Measurements from ENCODE around the gene ZNF467.
A peak's percentile ranks its signal among the peaks of the same experiment; 100 is the strongest.

The ZNF467 gene, protein sequence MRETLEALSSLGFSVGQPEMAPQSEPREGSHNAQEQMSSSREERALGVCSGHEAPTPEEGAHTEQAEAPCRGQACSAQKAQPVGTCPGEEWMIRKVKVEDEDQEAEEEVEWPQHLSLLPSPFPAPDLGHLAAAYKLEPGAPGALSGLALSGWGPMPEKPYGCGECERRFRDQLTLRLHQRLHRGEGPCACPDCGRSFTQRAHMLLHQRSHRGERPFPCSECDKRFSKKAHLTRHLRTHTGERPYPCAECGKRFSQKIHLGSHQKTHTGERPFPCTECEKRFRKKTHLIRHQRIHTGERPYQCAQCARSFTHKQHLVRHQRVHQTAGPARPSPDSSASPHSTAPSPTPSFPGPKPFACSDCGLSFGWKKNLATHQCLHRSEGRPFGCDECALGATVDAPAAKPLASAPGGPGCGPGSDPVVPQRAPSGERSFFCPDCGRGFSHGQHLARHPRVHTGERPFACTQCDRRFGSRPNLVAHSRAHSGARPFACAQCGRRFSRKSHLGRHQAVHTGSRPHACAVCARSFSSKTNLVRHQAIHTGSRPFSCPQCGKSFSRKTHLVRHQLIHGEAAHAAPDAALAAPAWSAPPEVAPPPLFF

DNA sequence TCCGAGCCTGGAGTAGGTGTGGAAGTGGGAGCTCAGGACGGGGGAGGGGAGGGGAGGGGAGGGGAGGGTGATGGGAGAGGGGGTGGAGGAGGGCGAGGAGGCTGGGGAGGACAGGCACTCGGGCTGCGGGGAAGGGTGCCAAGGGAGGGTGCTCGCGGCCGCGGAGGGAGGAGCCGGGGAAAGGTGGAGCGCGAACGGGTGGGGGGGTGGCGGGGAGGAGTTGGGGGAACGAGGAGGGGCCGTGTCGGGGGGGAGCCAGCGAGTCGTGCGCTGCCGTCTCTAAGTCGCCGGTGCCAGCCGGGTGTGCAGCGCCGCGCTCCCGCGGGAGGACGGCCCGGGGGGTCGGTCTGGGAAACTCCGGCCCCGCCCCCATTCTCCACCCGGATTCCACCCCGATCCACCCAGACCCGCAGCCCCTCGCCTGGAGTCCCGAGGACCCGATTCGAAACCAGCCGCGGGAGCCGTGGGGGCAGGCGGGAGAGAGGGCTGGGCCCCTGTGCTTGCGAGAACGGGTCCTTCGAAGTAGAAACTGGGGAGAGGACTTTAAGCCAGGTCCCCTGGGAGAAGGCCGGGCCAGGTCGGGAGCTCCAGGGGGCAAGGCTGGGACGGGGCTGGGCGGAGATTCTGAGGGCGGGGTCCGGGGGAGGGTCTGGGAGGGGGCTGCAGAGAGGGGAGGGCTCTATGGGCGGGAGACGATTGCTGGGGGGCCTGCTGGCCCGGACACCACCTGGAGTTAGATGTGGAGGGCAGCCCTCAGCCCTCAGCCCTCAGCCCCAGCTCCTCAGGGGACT lies at the start of gene ZNF467:
TSS of gene ZNF467 (minus strand) at position 143 of the 791 bp plus-strand sequence. CDS start 2,556 bp downstream, outside the sequence.
- no peaks in the 10 kb centered on the region for H3K9me3 ChIP-seq (ENCODE audit: control insufficient read depth, insufficient read depth, low read length)
- H3K27me3 ChIP-seq (ENCODE audit: control insufficient read depth, insufficient read depth, low read length) = peaks cover 37% of the 10 kb centered on the region
- no peak within 1 kb of the TSS for H3K27ac ChIP-seq (ENCODE audit: low read length)
- no peaks in the 10 kb centered on the region for H3K36me3 ChIP-seq (ENCODE audit: control insufficient read depth, insufficient read depth, low read length)
- no CpG with 5 or more reads among the region's 57 CpGs for WGBS (ENCODE audit: insufficient coverage, insufficient read length)
- DNase-seq (ENCODE audit: low read depth, low spot score) = no peak
- peak within 1 kb of the TSS; percentile 54 for H3K4me3 ChIP-seq (ENCODE audit: low read length)
- H3K4me1 ChIP-seq (ENCODE audit: control insufficient read depth, insufficient read depth, low read length) = 0 out of 2 replicates have a peak, but pooled peaks cover 2% of the 10 kb centered on the region

DNA sequence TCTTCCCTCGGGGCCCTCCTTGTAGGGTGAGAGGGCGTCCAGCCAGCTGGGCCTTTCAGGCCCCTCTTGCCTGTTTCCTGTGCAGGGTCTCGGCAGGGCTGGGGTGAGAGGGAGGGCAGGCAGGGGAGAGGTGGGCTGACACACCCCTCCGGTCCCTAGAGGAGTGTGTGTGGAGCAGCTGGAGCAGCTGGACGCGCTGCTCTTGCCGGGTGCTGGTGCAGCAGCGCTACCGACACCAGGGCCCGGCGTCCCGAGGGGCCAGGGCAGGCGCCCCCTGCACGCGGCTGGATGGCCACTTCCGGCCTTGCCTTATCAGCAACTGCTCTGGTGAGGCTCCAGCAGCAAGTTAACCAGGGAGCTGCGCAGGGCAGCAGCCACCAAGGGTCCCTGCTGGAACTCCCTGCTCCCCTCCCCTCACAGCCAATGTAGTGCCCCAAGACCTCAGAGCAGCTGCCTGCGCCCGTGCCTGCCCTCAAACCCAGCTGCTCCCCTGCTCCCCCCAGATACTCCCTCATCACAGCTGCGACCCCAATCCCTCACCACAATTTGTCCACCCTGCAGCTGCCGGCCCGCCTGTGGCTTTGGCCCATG lies 49.1 kb upstream of the ZNF467 start:
- no peaks in the 10 kb centered on the region for H3K9me3 ChIP-seq (ENCODE audit: control insufficient read depth, insufficient read depth, low read length)
- no peak overlapping the region for H3K27ac ChIP-seq (ENCODE audit: low read length)
- H3K4me1 ChIP-seq (ENCODE audit: control insufficient read depth, insufficient read depth, low read length) = no peaks in the 10 kb centered on the region
- DNase-seq (ENCODE audit: low read depth, low spot score) = no peak
- no peak overlapping the region for H3K4me3 ChIP-seq (ENCODE audit: low read length)
- no peaks in the 10 kb centered on the region for H3K36me3 ChIP-seq (ENCODE audit: control insufficient read depth, insufficient read depth, low read length)
- WGBS (ENCODE audit: insufficient coverage, insufficient read length) = no CpG with 5 or more reads among the region's 22 CpGs
- no peaks in the 10 kb centered on the region for H3K27me3 ChIP-seq (ENCODE audit: control insufficient read depth, insufficient read depth, low read length)

DNA sequence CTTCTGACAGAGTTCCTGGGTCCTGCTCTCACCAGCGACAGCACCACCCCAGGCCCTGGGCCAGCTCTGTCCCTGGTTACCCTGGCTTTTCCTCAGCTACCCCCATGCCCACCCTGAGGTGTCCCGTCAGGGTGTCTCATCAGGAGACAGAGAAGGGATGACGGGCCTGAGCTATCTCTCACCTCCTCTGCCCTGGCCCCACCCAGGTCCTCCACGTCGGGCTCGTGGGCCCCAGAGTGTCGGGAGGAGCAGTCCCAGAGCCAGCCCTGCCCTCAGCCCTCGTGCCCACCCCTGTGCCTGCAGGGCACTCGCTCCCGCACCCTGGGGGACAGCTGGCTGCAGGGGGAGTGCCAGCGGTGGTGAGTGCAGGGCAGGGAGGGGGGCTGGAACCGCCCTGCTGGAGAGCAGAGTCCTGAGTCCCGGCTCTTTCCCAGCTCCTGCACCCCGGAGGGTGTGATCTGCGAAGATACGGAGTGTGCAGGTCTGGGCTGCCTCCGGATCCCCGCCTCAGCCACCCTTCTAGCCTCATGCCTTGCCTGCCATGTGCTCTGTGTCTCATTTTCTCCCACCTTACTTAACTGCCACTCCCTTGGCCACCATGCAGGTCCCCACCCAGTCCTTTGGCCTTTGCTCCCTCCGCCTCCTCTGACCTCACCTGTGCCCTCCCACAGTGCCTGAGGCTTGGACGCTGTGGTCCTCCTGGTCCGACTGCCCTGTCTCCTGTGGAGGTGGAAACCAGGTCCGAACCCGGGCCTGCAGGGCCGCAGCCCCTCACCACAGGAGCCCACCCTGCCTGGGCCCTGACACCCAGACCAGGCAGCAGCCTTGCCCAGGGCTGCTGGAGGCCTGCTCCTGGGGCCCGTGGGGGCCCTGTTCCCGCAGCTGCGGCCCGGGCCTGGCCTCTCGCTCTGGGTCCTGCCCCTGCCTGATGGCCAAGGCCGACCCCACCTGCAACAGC lies 48.1 kb upstream of the ZNF467 start:
- no peaks in the 10 kb centered on the region for H3K36me3 ChIP-seq (ENCODE audit: control insufficient read depth, insufficient read depth, low read length)
- H3K4me3 ChIP-seq (ENCODE audit: low read length) = no peak overlapping the region
- H3K27ac ChIP-seq (ENCODE audit: low read length) = no peak overlapping the region
- H3K27me3 ChIP-seq (ENCODE audit: control insufficient read depth, insufficient read depth, low read length) = no peaks in the 10 kb centered on the region
- WGBS (ENCODE audit: insufficient coverage, insufficient read length) = no CpG with 5 or more reads among the region's 30 CpGs
- no peaks in the 10 kb centered on the region; the same call in 1 of the 2 replicates for H3K4me1 ChIP-seq (ENCODE audit: control insufficient read depth, insufficient read depth, low read length)
- DNase-seq (ENCODE audit: low read depth, low spot score) = no peak
- H3K9me3 ChIP-seq (ENCODE audit: control insufficient read depth, insufficient read depth, low read length) = no peaks in the 10 kb centered on the region

DNA sequence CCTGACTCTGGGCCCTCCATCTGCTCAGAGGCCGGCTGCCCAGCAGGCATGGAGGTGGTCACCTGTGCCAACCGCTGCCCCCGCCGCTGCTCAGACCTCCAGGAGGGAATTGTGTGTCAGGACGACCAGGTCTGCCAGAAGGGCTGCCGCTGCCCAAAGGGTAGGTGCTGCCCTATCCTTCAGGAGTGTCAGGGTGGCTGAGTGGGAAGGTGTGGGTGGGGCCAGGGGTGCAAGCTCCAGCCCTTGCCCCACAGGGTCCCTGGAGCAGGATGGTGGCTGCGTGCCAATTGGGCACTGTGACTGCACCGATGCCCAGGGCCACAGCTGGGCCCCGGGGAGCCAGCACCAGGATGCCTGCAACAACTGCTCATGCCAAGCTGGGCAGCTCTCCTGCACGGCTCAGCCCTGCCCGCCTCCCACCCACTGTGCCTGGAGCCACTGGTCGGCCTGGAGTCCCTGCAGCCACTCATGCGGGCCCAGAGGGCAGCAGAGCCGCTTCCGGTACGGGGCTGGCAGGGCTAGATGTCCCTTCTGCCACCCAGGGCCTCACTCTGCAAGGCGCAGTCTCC lies 47.3 kb upstream of the ZNF467 start:
- no CpG with 5 or more reads among the region's 17 CpGs for WGBS (ENCODE audit: insufficient coverage, insufficient read length)
- Histone ChIP-seq H3K4me3 (ENCODE audit: low read length) (no peak overlapping the region), H3K9me3 (ENCODE audit: control insufficient read depth, insufficient read depth, low read length) (no peaks in the 10 kb centered on the region), H3K4me1 (ENCODE audit: control insufficient read depth, insufficient read depth, low read length) (peaks cover 3% of the 10 kb centered on the region), H3K27me3 (ENCODE audit: control insufficient read depth, insufficient read depth, low read length) (no peaks in the 10 kb centered on the region), H3K36me3 (ENCODE audit: control insufficient read depth, insufficient read depth, low read length) (no peaks in the 10 kb centered on the region), H3K27ac (ENCODE audit: low read length) (no peak overlapping the region)
- no peak for DNase-seq (ENCODE audit: low read depth, low spot score)

DNA sequence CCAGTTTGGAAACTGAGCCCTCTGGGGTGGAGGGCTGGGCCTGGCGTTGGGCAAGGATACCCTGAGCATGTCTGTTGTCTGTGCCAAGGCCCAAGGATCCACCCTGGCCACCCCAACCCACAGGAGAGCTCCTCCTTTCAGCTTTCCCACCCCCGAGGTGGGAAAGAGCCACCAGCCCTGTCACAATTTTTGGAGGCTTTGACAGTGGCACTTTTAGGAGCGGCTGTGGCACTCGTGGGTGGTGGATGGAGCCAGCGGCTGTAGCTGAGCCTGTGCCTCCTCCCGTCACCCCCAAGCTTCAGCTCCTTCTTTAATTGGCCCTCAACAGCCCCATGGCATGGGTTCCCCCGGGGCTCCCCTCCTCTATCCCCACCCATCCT lies 46.6 kb upstream of the ZNF467 start:
- Histone ChIP-seq H3K27ac (ENCODE audit: low read length) (no peak overlapping the region), H3K27me3 (ENCODE audit: control insufficient read depth, insufficient read depth, low read length) (no peaks in the 10 kb centered on the region), H3K4me3 (ENCODE audit: low read length) (no peak overlapping the region), H3K9me3 (ENCODE audit: control insufficient read depth, insufficient read depth, low read length) (no peaks in the 10 kb centered on the region), H3K4me1 (ENCODE audit: control insufficient read depth, insufficient read depth, low read length) (peaks cover 8% of the 10 kb centered on the region), H3K36me3 (ENCODE audit: control insufficient read depth, insufficient read depth, low read length) (no peaks in the 10 kb centered on the region)
- no CpG with 5 or more reads among the region's 7 CpGs for WGBS (ENCODE audit: insufficient coverage, insufficient read length)
- DNase-seq (ENCODE audit: low read depth, low spot score) = no peak

DNA sequence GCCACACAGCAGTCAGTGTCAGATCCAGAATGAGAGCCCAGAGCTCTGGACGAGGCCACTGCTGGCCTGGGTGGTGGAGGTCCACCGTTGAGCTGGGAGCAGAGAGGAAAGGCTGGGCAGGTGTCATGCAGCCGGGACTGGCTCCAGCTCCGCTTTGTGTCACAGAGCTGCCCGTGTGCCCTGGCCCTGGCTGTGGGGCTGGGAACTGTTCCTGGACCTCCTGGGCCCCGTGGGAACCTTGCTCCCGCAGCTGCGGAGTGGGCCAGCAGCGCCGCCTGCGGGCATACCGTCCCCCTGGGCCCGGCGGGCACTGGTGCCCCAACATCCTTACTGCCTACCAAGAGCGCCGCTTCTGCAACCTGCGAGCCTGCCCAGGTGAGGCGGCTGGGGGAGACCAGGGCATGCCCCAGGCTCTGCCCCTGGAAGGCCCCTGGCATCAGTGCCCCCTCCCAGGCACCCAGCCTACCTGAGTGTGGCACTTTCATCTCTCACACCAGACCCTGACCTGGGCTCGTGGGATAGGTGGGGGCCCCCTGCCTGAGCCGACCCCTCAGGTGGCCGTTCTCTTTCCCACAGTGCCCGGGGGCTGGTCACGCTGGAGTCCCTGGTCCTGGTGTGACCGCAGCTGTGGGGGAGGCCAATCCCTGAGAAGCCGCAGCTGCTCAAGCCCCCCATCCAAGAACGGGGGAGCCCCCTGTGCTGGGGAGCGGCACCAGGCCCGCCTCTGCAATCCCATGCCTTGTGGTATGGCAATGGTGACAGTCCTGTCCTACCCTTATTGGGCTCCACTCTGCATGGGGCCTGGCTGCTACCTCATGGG lies 46.0 kb upstream of the ZNF467 start:
- DNase-seq (ENCODE audit: low read depth, low spot score) = no peak
- Histone ChIP-seq H3K4me3 (ENCODE audit: low read length) (no peak overlapping the region), H3K27ac (ENCODE audit: low read length) (no peak overlapping the region), H3K4me1 (ENCODE audit: control insufficient read depth, insufficient read depth, low read length) (peaks cover 8% of the 10 kb centered on the region), H3K27me3 (ENCODE audit: control insufficient read depth, insufficient read depth, low read length) (no peaks in the 10 kb centered on the region), H3K9me3 (ENCODE audit: control insufficient read depth, insufficient read depth, low read length) (no peaks in the 10 kb centered on the region), H3K36me3 (ENCODE audit: control insufficient read depth, insufficient read depth, low read length) (no peaks in the 10 kb centered on the region)
- WGBS (ENCODE audit: insufficient coverage, insufficient read length) = no CpG with 5 or more reads among the region's 28 CpGs

DNA sequence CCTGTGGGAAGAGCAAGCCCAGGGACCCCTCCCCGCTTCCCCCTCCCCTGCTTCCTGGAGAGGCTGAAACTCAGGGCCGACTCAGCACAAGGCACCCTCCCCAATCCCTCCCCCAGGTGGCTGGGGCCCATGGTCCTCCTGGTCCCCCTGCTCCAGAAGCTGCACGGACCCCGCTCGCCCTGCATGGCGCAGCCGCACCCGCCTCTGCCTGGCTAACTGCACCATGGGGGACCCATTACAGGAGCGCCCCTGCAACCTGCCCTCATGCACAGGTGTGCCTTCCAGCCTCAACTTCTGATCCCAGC lies 45.1 kb upstream of the ZNF467 start:
- DNase-seq (ENCODE audit: low read depth, low spot score) = no peak
- no peak overlapping the region for H3K4me3 ChIP-seq (ENCODE audit: low read length)
- H3K27ac ChIP-seq (ENCODE audit: low read length) = no peak overlapping the region
- H3K4me1 ChIP-seq (ENCODE audit: control insufficient read depth, insufficient read depth, low read length) = peaks cover 8% of the 10 kb centered on the region
- H3K9me3 ChIP-seq (ENCODE audit: control insufficient read depth, insufficient read depth, low read length) = no peaks in the 10 kb centered on the region
- H3K36me3 ChIP-seq (ENCODE audit: control insufficient read depth, insufficient read depth, low read length) = no peaks in the 10 kb centered on the region
- no peaks in the 10 kb centered on the region for H3K27me3 ChIP-seq (ENCODE audit: control insufficient read depth, insufficient read depth, low read length)
- no CpG with 5 or more reads among the region's 9 CpGs for WGBS (ENCODE audit: insufficient coverage, insufficient read length)

DNA sequence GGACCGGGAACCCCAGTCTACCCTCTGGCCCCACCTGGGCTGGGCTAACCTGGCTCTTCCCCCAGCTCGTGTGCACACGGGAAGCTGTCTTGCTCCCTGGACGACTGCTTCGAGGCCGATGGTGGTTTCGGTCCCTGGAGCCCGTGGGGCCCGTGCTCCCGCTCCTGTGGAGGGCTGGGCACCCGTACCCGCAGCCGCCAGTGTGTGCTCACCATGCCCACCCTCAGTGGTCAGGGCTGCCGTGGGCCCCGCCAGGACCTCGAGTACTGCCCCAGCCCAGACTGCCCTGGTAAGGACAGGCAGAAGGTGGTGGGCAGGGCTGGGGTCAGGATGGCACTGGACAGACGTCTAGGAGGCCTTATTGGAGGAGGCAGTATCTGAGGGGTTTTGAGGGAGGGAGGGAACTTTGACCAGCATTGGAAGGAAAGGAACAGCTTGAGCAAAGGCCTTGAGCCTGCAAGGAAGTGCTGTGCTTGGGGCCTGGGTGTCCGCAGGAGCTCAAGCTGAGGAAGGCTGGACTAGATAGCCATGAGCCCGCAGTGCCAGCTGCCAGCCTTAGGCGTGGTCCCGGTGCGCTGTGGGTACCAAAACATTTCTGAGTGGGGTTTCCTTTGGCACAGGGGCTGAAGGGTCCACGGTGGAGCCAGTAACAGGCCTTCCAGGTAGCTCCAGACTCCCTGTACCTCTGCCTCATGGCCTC lies 44.6 kb upstream of the ZNF467 start:
- Histone ChIP-seq H3K4me1 (ENCODE audit: control insufficient read depth, insufficient read depth, low read length) (peaks cover 8% of the 10 kb centered on the region), H3K27me3 (ENCODE audit: control insufficient read depth, insufficient read depth, low read length) (no peaks in the 10 kb centered on the region), H3K36me3 (ENCODE audit: control insufficient read depth, insufficient read depth, low read length) (no peaks in the 10 kb centered on the region), H3K27ac (ENCODE audit: low read length) (no peak overlapping the region), H3K9me3 (ENCODE audit: control insufficient read depth, insufficient read depth, low read length) (no peaks in the 10 kb centered on the region), H3K4me3 (ENCODE audit: low read length) (no peak overlapping the region)
- no peak for DNase-seq (ENCODE audit: low read depth, low spot score)
- WGBS (ENCODE audit: insufficient coverage, insufficient read length) = no CpG with 5 or more reads among the region's 23 CpGs

All from iPS DF 6.9 (cell line).